HL-60 (cell line): ENCODE measurements around the gene GRK1.

Source experiments
- DNase-seq, 2 experiments: peaks; one replicate each; pipeline ENCODE4 v3.0.0-alpha.2; 2010 to 2020; ENCODE audit warnings: low read depth in 1 of 2, low spot score in 1 of 2
- H3K27ac ChIP-seq: fragments of 250-450 bp; sonication (Bioruptor Pico); replicated peaks from 2 replicates; pipeline ENCODE4 v1.5.1; 2020; ENCODE audit warnings: mild to moderate bottlenecking, moderate library complexity
- H3K27me3 ChIP-seq: fragments of 250-450 bp; sonication (Bioruptor Pico); 2 replicates; pipeline ENCODE4 v1.5.1; 2021; ENCODE audit warnings: mild to moderate bottlenecking, moderate library complexity; ENCODE audit not compliant: insufficient read depth, poor library complexity, severe bottlenecking
- H3K4me3 ChIP-seq: replicated peaks from 2 replicates; pipeline ENCODE4 v1.5.1; 2011; ENCODE audit warnings: mild to moderate bottlenecking, control low read depth, low read length; ENCODE audit not compliant: insufficient read depth
- CTCF ChIP-seq: IDR thresholded peaks from one replicate; pipeline ENCODE4 v1.5.1; 2011; ENCODE audit warnings: low read length, control low read depth, inconsistent platforms; ENCODE audit not compliant: insufficient read depth
- GABPA ChIP-seq: IDR thresholded peaks from 2 replicates; pipeline ENCODE4 v1.6.1; 2012; ENCODE audit warnings: low read depth
- POLR2AphosphoS5 ChIP-seq: IDR thresholded peaks from 2 replicates; pipeline ENCODE4 v1.6.1; 2012; ENCODE audit warnings: low read depth
- REST ChIP-seq: IDR thresholded peaks from 2 replicates; pipeline ENCODE4 v1.6.1; 2012; ENCODE audit warnings: low read depth; ENCODE audit not compliant: insufficient replicate concordance
- SPI1 ChIP-seq: IDR thresholded peaks from 2 replicates; pipeline ENCODE4 v1.6.1; 2012; ENCODE audit warnings: low read depth, mild to moderate bottlenecking, borderline replicate concordance

GRK1 gene

GRCh38 chr13:113635048-113635420 lies 32.0 kb upstream of the GRK1 start:
- H3K4me3 ChIP-seq, result no peak overlapping the region
- no peaks in the 10 kb centered on the region for H3K27me3 ChIP-seq
- TF ChIP-seq REST, result no peak
- TF ChIP-seq SPI1, result no peak
- no peak for TF ChIP-seq POLR2AphosphoS5
- no peak for TF ChIP-seq GABPA
- H3K27ac ChIP-seq, result no peak overlapping the region
- no peak for DNase-seq

GRCh38 chr13:113635709-113636108 lies 31.3 kb upstream of the GRK1 start:
- Histone ChIP-seq H3K27ac (no peak overlapping the region), H3K27me3 (no peaks in the 10 kb centered on the region), H3K4me3 (no peak overlapping the region)
- no peak for DNase-seq
- TF ChIP-seq POLR2AphosphoS5 (no peak; the same call in 1 of the 2 replicates), CTCF (no peak)

- no peak for TF ChIP-seq SPI1
- no peak for TF ChIP-seq GABPA
- TF ChIP-seq CTCF, result no peak
- TF ChIP-seq POLR2AphosphoS5, result no peak
- TF ChIP-seq REST, result no peak
- DNase-seq, result no peak
- no peaks in the 10 kb centered on the region for H3K27me3 ChIP-seq
- no peak overlapping the region for H3K4me3 ChIP-seq
- H3K27ac ChIP-seq, result no peak overlapping the region
Measured at GRCh38 chr13:113636266-113636963, 30.6 kb upstream of the GRK1 start.

GRCh38 chr13:113637262-113638160 lies 29.5 kb upstream of the GRK1 start:
- Histone ChIP-seq H3K27me3 (no peaks in the 10 kb centered on the region), H3K4me3 (no peak overlapping the region), H3K27ac (no peak overlapping the region)
- DNase-seq, result no peak
- TF ChIP-seq CTCF (no peak), REST (no peak), POLR2AphosphoS5 (no peak), SPI1 (no peak), GABPA (no peak)
